Ammon's horn (tissue), 1 donor: ENCODE data around the gene TMEM200A.

ENCODE experiments used
- DNase-seq: peaks from one replicate; pipeline ENCODE4 v3.0.0-alpha.2; 2016; ENCODE audit warnings: low spot score

Gene TMEM200A

GRCh38 chr6:130377915-130378314 is 12.1 kb downstream of the TMEM200A start:
- no peak for DNase-seq

GRCh38 chr6:130379223-130379622 is 13.4 kb downstream of the TMEM200A start:
- no peak for DNase-seq

- no peak for DNase-seq
These were observed 15.2 kb downstream of the TMEM200A start for GRCh38 chr6:130381012-130381411.

- no peak for DNase-seq
These were observed 15.9 kb downstream of the TMEM200A start for GRCh38 chr6:130381459-130382380.

GRCh38 chr6:130382872-130383490 is 17.2 kb downstream of the TMEM200A start:
- DNase-seq, result no peak

GRCh38 chr6:130385064-130385695 is 19.4 kb downstream of the TMEM200A start:
- no peak for DNase-seq

GRCh38 chr6:130389142-130389541 is 23.3 kb downstream of the TMEM200A start:
- DNase-seq, result no peak

GRCh38 chr6:130390890-130391289 is 25.1 kb downstream of the TMEM200A start:
- no peak for DNase-seq

GRCh38 chr6:130393306-130393705 is 27.5 kb downstream of the TMEM200A start:
- no peak for DNase-seq

GRCh38 chr6:130394246-130394645 is 28.4 kb downstream of the TMEM200A start:
- DNase-seq, result peak; percentile 67

- DNase-seq, result no peak
These were observed 29.3 kb downstream of the TMEM200A start for GRCh38 chr6:130395164-130395563.

GRCh38 chr6:130396722-130397121 is 30.9 kb downstream of the TMEM200A start:
- DNase-seq, result no peak

- no peak for DNase-seq
These were observed 39.7 kb downstream of the TMEM200A start for GRCh38 chr6:130405549-130405948.

GRCh38 chr6:130407032-130407431 is 41.2 kb downstream of the TMEM200A start:
- DNase-seq, result no peak

GRCh38 chr6:130409418-130410100 is 43.7 kb downstream of the TMEM200A start:
- DNase-seq, result no peak

- DNase-seq, result no peak
These were observed 45.7 kb downstream of the TMEM200A start for GRCh38 chr6:130411481-130411880.

- no peak for DNase-seq
These were observed 46.9 kb downstream of the TMEM200A start for GRCh38 chr6:130412556-130413290.

- DNase-seq, result no peak
These were observed 52.1 kb downstream of the TMEM200A start for GRCh38 chr6:130417951-130418350.

GRCh38 chr6:130420911-130421310 is 55.1 kb downstream of the TMEM200A start:
- no peak for DNase-seq

GRCh38 chr6:130421585-130421984 is 55.8 kb downstream of the TMEM200A start:
- no peak for DNase-seq

- no peak for DNase-seq
These were observed 57.2 kb downstream of the TMEM200A start for GRCh38 chr6:130423044-130423443.

- DNase-seq, result no peak
These were observed 58.9 kb downstream of the TMEM200A start for GRCh38 chr6:130424710-130425109.
